Heart left ventricle (tissue), 16 donors: Measurements from ENCODE around the gene PLPPR3. TPM values are rescaled to one million over a fixed set of nuclear protein-coding genes. Genes with fewer than 3 reads are reported as not detected.

ENCODE experiments used
- ATAC-seq, 4 donors: fragments of 200-7000 bp; cut with Tn5 transposase; one replicate each; pipeline ENCODE4 v1.9.1; 2020 to 2022; ENCODE audit warnings: moderate library complexity in 4 of 4, mild to moderate bottlenecking in 3 of 4, moderate number of reproducible peaks in 1 of 4
- DNase-seq, 5 donors: peaks; one replicate each; pipeline ENCODE4 v3.0.0-alpha.2; 2020
- H3K27ac ChIP-seq, 12 donors: fragments of 200-600 bp; sonication (generic) in 4 of 12; one replicate each; pipeline versions ENCODE4 v1.5.0 to v1.8.0; 2016 to 2022; ENCODE audit warnings: mild to moderate bottlenecking in 2 of 12
- H3K27me3 ChIP-seq, 9 donors: fragments of 200-600 bp; sonication (generic) in 2 of 9; one replicate each; pipeline versions ENCODE4 v1.5.1 to v1.8.0; 2016 to 2022; ENCODE audit warnings: mild to moderate bottlenecking in 3 of 9
- H3K36me3 ChIP-seq, 9 donors: fragments of 200-600 bp; sonication (generic) in 2 of 9; one replicate each; pipeline versions ENCODE4 v1.5.0 to v1.8.0; 2018 to 2022; ENCODE audit warnings: mild to moderate bottlenecking in 2 of 9
- H3K4me1 ChIP-seq, 12 donors: fragments of 200-600 bp; sonication (generic) in 4 of 12; one replicate each; pipeline versions ENCODE4 v1.5.0 to v1.8.0; 2016 to 2022; ENCODE audit warnings: mild to moderate bottlenecking in 3 of 12
- H3K4me3 ChIP-seq, 12 donors: fragments of 200-600 bp; sonication (generic) in 4 of 12; one replicate each; pipeline versions ENCODE4 v1.5.0 to v1.8.0; 2017 to 2022; ENCODE audit warnings: mild to moderate bottlenecking in 9 of 12, moderate library complexity in 4 of 12
- H3K9me3 ChIP-seq, 12 donors: fragments of 200-600 bp; sonication (generic) in 4 of 12; one replicate each; pipeline versions ENCODE4 v1.5.0 to v1.8.0; 2016 to 2022; ENCODE audit warnings: mild to moderate bottlenecking in 1 of 12
- CTCF ChIP-seq, 12 donors: fragments of 200-600 bp; sonication (generic) in 4 of 12; IDR thresholded peaks; one replicate each; pipeline versions ENCODE4 v1.5.0 to v1.8.0; 2018 to 2022; ENCODE audit warnings: antibody characterized with exemption in 12 of 12, mild to moderate bottlenecking in 5 of 12
- POLR2A ChIP-seq, 2 donors: fragments of 450-650 bp; IDR thresholded peaks; one replicate each; pipeline ENCODE4 v1.6.1; 2017; ENCODE audit warnings: antibody characterized with exemption in 2 of 2, mild to moderate bottlenecking in 2 of 2, moderate library complexity in 2 of 2
- WGBS, 4 donors: extraction: QIAGEN DNeasy Blood & Tissue Kit in 2 of 4; methylation state at CpG; one replicate each; pipeline versions ENCODE4 v1.1.5 to v1.1.7; 2013 to 2018; 5-methylcytosine and 5-hydroxymethylcytosine counted together
- intact Hi-C, 10 donors: fragments of 100-400 bp; cut with DNase I; formaldehyde crosslinking; loops; one replicate each; pipeline versions ENCODE4 v1.11.1 to v1.14.2; 2022
- polyA plus RNA-seq, 2 donors: library from polyadenylated mRNA; stranded (reverse); fragments of 200-250 nt; gene quantifications; one replicate each; pipeline ENCODE4 v1.2.3, GENCODE V29; 2013
- total RNA-seq, 9 donors: library from RNA; depleted of rRNA in 2 of 9; stranded (reverse); fragments of >200 nt in 2 of 9; fragmentation: NEBNext Ultra II Directional in 3 of 9; extraction: Animal tissue kit (Norgen Biotek cat#: 25700) in 3 of 9; gene quantifications; one replicate each; pipeline versions ENCODE4 v1.1.0 to v1.2.4, GENCODE V29; 2016 to 2023
- donor health status: ischemic (EF 13 %, LVEDD 7.1; RV severe dilation, severe dysfunction).
- donor health status: healthy with polysubstance abuse.
- donor health status: DM: no; HTN: yes; CAD: no.
- donor health status: DM: no; HTN: no; CAD: no.
- donor health status: ischemic (EF 25% LVEDD 6.9; RV normal size, moderate dysfunction).
- donor health status: ischemic (EF 25% LVEDD 5.7; RV mildly dilated, moderate dysfunction).
- donor health status: healthy.
- donor health status: DM: yes; HTN: yes; CAD: no.
- donor health status: ischemic (EF 35%, LVEDD 5.7; RV mildly dilated, moderate dysfunction).
- donor health status: nonischemic (EF 11% LVEDD 7.7; RV severe dilation, severe dysfunction).
- donor health status: DM: yes; HTN: yes; CAD: no.
- donor health status: PGD.
- donor health status: ischemic (EF 29% LVEDD 5.4; RV normal size, mild dysfunction).
- donor health status: nonischemic (EF 23%, LVEDD 6.1; RV moderate dilation, normal function).

Gene PLPPR3
- total and polyA plus RNA-seq, 11 donors = 0.10 to 0.50 (median 0.14) TPM; not detected in 8

- DNase-seq (peak; percentile 93 to 96 (median 94)), ATAC-seq (peak in 3 of 4 donors; percentile 10 to 31 (median 27))
- peak in 1 of 12 donors; percentile 11 for TF ChIP-seq CTCF (IDR thresholded peaks at IDR 0.05)
- TF ChIP-seq POLR2A (IDR thresholded peaks at IDR 0.05) = no peak
- H3K9me3 ChIP-seq = no peaks in the 10 kb centered on the region
- peak overlapping the region; percentile 50 to 100 (median 90) for H3K4me3 ChIP-seq
- H3K27me3 ChIP-seq = no peaks in the 10 kb centered on the region
- peak overlapping the region; percentile 91 to 100 (median 99) for H3K27ac ChIP-seq
- WGBS, 4 donors = 1% methylated on average over 23 to 129 of the region's 129 CpGs
- peaks cover 23 to 58% (median 50%) of the 10 kb centered on the region in 12 donors for H3K4me1 ChIP-seq
- H3K36me3 ChIP-seq = peaks cover 0 to 34% (median 2%) of the 10 kb centered on the region in 9 donors
- intact Hi-C loops = loop anchor here in 1 of 10 donors (1.0 to 5.0 kb wide), 2 partner anchors 134 to 455 kb away; partner anchors contain the start of gene RNF126
These were observed 24.0 kb downstream of the PLPPR3 start for GRCh38 chr19:797528-798414.

GRCh38 chr19:796692-797527, 24.8 kb downstream of the PLPPR3 start, which contains the start of gene PTBP1:
Gene PTBP1, plus strand, starts transcription at chr19:797452. Its CDS starts 46 bp downstream, at chr19:797498.
- ATAC-seq = peak; percentile 88 to 94 (median 92)
- peak; percentile 100 for DNase-seq
- H3K27ac ChIP-seq = peak within 1 kb of the TSS; percentile 93 to 100 (median 99)
- intact Hi-C loops = loop anchor here in 1 of 10 donors (1.0 to 5.0 kb wide), 2 partner anchors 134 to 455 kb away; partner anchors contain the start of gene RNF126
- no peaks in the 10 kb centered on the region for H3K27me3 ChIP-seq
- peak within 1 kb of the TSS; percentile 67 to 100 (median 90) for H3K4me3 ChIP-seq
- H3K36me3 ChIP-seq = peaks cover 0 to 28% (median 2%) of the 10 kb centered on the region in 9 donors
- H3K4me1 ChIP-seq = peaks cover 18 to 56% (median 48%) of the 10 kb centered on the region in 12 donors
- no peaks in the 10 kb centered on the region for H3K9me3 ChIP-seq
- 0 to 1% (median 1%) methylated on average over 14 to 83 of the region's 83 CpGs for WGBS, 4 donors
- TF ChIP-seq POLR2A (IDR thresholded peaks at IDR 0.05) = peak in 1 of 2 donors; percentile 61
- peak in 6 of 12 donors; percentile 16 to 58 (median 32) for TF ChIP-seq CTCF (IDR thresholded peaks at IDR 0.05)

- ATAC-seq (no peak), DNase-seq (peak in 2 of 5 donors; percentile 21 to 44)
- intact Hi-C loops = loop anchor here in 1 of 10 donors (5.0 kb wide), 1 partner anchor 456 kb away; no protein-coding TSS in a partner anchor
- Histone ChIP-seq H3K27me3 (no peaks in the 10 kb centered on the region), H3K27ac (peak overlapping the region in 10 of 12 donors; percentile 74 to 100 (median 90)), H3K36me3 (peaks cover 0 to 19% (median 2%) of the 10 kb centered on the region in 9 donors), H3K9me3 (no peaks in the 10 kb centered on the region), H3K4me3 (peak overlapping the region; percentile 48 to 99 (median 76)), H3K4me1 (peaks cover 11 to 56% (median 43%) of the 10 kb centered on the region in 12 donors)
- WGBS, 4 donors = 80 to 84% (median 82%) methylated on average over 30 to 39 of the region's 39 CpGs
- TF ChIP-seq POLR2A (IDR thresholded peaks at IDR 0.05) = no peak
- TF ChIP-seq CTCF (IDR thresholded peaks at IDR 0.05) = no peak
These were observed 25.8 kb downstream of the PLPPR3 start for GRCh38 chr19:795691-796581.
